Measurements from ENCODE around the gene CEACAM16.
"Not testable (repeated sequence)": the region's sequence is repeated elsewhere in the genome, so short reads cannot be mapped to it uniquely, and the experiment has no call there.

CEACAM16 gene

GRCh38 chr19:44698492-44699201, at the start of gene CEACAM16:
TSS of gene CEACAM16 (plus strand) at chr19:44699151. CDS start at chr19:44701457, 2,306 bp downstream.
- no peak for DNase-seq

- no peak for DNase-seq
These were observed 49.3 kb upstream of the CEACAM16 start for GRCh38 chr19:44649578-44650145.

- DNase-seq, result no peak
These were observed 45.6 kb upstream of the CEACAM16 start for GRCh38 chr19:44653343-44653742.

GRCh38 chr19:44653977-44654774, 44.8 kb upstream of the CEACAM16 start:
- peak; percentile 62 for DNase-seq

GRCh38 chr19:44657211-44657921, 41.6 kb upstream of the CEACAM16 start:
- peak; percentile 71 for DNase-seq

- no peak for DNase-seq
These were observed 40.8 kb upstream of the CEACAM16 start for GRCh38 chr19:44658069-44658733.

GRCh38 chr19:44660081-44660480, 38.9 kb upstream of the CEACAM16 start:
- no peak for DNase-seq

GRCh38 chr19:44661205-44661604, 37.7 kb upstream of the CEACAM16 start:
- DNase-seq, result no peak

- DNase-seq, result no peak
These were observed 37.0 kb upstream of the CEACAM16 start for GRCh38 chr19:44661904-44662303.

GRCh38 chr19:44662691-44663385, 36.1 kb upstream of the CEACAM16 start:
- no peak for DNase-seq

GRCh38 chr19:44663996-44664395, 35.0 kb upstream of the CEACAM16 start:
- DNase-seq, result no peak

GRCh38 chr19:44664976-44665375, 34.0 kb upstream of the CEACAM16 start:
- DNase-seq, result no peak

GRCh38 chr19:44666852-44667556, 31.9 kb upstream of the CEACAM16 start:
- no peak for DNase-seq

GRCh38 chr19:44668985-44669764, 29.8 kb upstream of the CEACAM16 start:
- DNase-seq, result no peak

GRCh38 chr19:44670027-44670426, 28.9 kb upstream of the CEACAM16 start:
- DNase-seq, result not testable (repeated sequence)

- no peak for DNase-seq
These were observed 27.6 kb upstream of the CEACAM16 start, which contains the start of gene CEACAM19 for GRCh38 chr19:44671400-44671799. TSS of gene CEACAM19 (plus strand) at chr19:44671482. CDS start at chr19:44671932, 450 bp downstream.

GRCh38 chr19:44672226-44672625, 26.7 kb upstream of the CEACAM16 start:
- no peak for DNase-seq

GRCh38 chr19:44673510-44673909, 25.4 kb upstream of the CEACAM16 start:
- no peak for DNase-seq

GRCh38 chr19:44675521-44675920, 23.4 kb upstream of the CEACAM16 start:
- no peak for DNase-seq

Measured in activated CD8-positive, alpha-beta memory T cell treated with anti-CD3 and anti-CD28 coated beads, Interleukin-2, amount 50 U/mL, for 4 hours (primary cell).